Limb (tissue), 2 donors: ENCODE measurements around the gene SLC16A1.
"Not testable (repeated sequence)": the region's sequence is repeated elsewhere in the genome, so short reads cannot be mapped to it uniquely, and the experiment has no call there.

Experiments used
- DNase-seq, 2 donors: peaks; one replicate each; pipeline ENCODE4 v3.0.0-alpha.2; 2016; ENCODE audit errors: extremely low spot score in 2 of 2

SLC16A1 gene

GRCh38 chr1:112955773-112956543 lies at the start of gene SLC16A1:
SLC16A1 (minus strand) TSS chr1:112956196; CDS start chr1:112929308, 26,888 bp downstream.
- DNase-seq: peak; percentile 93 to 96

- DNase-seq: no peak
Measured at GRCh38 chr1:113003751-113004690, 48.0 kb upstream of the SLC16A1 start.

GRCh38 chr1:113002297-113002696 lies 46.3 kb upstream of the SLC16A1 start:
- DNase-seq: no peak

- peak in 1 of 2 donors; percentile 28 for DNase-seq
Measured at GRCh38 chr1:112998592-112999235, 42.7 kb upstream of the SLC16A1 start.

- DNase-seq: no peak
Measured at GRCh38 chr1:112997781-112998180, 41.8 kb upstream of the SLC16A1 start.

- DNase-seq: no peak
Measured at GRCh38 chr1:112995890-112996289, 39.9 kb upstream of the SLC16A1 start.

GRCh38 chr1:112995021-112995420 lies 39.0 kb upstream of the SLC16A1 start:
- not testable (repeated sequence) for DNase-seq

GRCh38 chr1:112992780-112993179 lies 36.8 kb upstream of the SLC16A1 start:
- no peak for DNase-seq

GRCh38 chr1:112991402-112992120 lies 35.6 kb upstream of the SLC16A1 start:
- DNase-seq: no peak

GRCh38 chr1:112990271-112990670 lies 34.3 kb upstream of the SLC16A1 start:
- DNase-seq: no peak

GRCh38 chr1:112988367-112988766 lies 32.4 kb upstream of the SLC16A1 start:
- no peak for DNase-seq

- DNase-seq: no peak
Measured at GRCh38 chr1:112985123-112985522, 29.1 kb upstream of the SLC16A1 start.

GRCh38 chr1:112983537-112984131 lies 27.6 kb upstream of the SLC16A1 start:
- DNase-seq: no peak

GRCh38 chr1:112982853-112983536 lies 27.0 kb upstream of the SLC16A1 start:
- DNase-seq: no peak

- DNase-seq: no peak
Measured at GRCh38 chr1:112982328-112982727, 26.3 kb upstream of the SLC16A1 start.

GRCh38 chr1:112981834-112982233 lies 25.8 kb upstream of the SLC16A1 start:
- DNase-seq: not testable (repeated sequence)

- no peak for DNase-seq
Measured at GRCh38 chr1:112981426-112981825, 25.4 kb upstream of the SLC16A1 start.

- no peak for DNase-seq
Measured at GRCh38 chr1:112975336-112975735, 19.3 kb upstream of the SLC16A1 start.

- no peak for DNase-seq
Measured at GRCh38 chr1:112974646-112975045, 18.6 kb upstream of the SLC16A1 start.

- DNase-seq: no peak
Measured at GRCh38 chr1:112973788-112974187, 17.8 kb upstream of the SLC16A1 start.
